Measurements from ENCODE around the gene FAM47E.

DNA sequence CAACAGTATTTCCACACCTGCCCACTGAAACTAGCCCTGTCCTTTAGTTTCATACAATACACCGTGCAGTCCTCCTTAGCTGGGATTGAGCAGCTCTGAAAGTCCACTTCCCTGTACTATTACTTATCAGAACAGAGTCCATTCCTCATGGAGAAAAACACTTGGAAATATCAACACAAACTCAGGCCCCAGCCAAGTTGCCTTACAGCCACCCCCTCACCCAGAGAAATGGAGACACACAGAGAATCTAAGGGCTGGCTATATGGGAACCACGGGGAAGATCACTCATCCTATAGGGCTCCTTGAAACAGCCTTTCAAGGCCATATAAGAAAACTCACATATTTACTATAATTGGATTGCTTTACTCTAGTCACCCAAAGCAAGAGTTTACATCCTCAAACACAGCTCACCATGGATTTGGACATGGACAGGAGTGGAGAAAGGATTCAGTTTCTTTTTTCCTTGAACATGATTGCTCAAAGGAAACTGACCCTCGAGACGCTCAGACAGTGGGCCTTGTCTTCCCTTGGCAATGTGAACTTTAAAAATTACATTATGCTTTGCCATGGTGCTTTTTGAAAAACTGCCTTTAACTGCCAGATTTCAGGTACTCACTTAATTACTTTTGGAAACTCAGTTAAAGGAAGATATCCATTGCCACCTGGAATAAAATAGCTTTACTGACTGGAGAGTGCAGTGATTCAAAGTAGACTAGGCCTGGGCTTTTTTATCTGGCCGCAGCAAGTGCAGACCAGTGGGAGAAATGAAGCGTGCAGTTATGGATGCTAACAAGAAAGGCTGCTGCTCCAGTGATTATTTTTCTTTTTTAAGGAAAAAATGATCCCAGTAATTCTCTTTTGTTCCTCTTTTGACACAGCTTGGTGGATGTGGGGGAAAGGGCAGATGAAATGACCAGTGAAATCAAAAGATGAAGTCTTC lies 39.5 kb upstream of the FAM47E start:
- TF ChIP-seq, protein P1, sequence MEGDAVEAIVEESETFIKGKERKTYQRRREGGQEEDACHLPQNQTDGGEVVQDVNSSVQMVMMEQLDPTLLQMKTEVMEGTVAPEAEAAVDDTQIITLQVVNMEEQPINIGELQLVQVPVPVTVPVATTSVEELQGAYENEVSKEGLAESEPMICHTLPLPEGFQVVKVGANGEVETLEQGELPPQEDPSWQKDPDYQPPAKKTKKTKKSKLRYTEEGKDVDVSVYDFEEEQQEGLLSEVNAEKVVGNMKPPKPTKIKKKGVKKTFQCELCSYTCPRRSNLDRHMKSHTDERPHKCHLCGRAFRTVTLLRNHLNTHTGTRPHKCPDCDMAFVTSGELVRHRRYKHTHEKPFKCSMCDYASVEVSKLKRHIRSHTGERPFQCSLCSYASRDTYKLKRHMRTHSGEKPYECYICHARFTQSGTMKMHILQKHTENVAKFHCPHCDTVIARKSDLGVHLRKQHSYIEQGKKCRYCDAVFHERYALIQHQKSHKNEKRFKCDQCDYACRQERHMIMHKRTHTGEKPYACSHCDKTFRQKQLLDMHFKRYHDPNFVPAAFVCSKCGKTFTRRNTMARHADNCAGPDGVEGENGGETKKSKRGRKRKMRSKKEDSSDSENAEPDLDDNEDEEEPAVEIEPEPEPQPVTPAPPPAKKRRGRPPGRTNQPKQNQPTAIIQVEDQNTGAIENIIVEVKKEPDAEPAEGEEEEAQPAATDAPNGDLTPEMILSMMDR (IDR thresholded peaks at IDR 0.05), result no peak
- no peak for TF ChIP-seq EZH2 (IDR thresholded peaks at IDR 0.05)
